Inferior parietal cortex (tissue), 1 donor: ENCODE measurements around the gene CALCOCO1.
"Not testable (repeated sequence)": the region's sequence is repeated elsewhere in the genome, so short reads cannot be mapped to it uniquely, and the experiment has no call there.

ENCODE experiments used
- DNase-seq: peaks from one replicate; pipeline ENCODE4 v3.0.0-alpha.2; 2016; ENCODE audit errors: extremely low spot score

The CALCOCO1 gene

GRCh38 chr12:53733051-53733806 is 6.0 kb upstream of the CALCOCO1 start:
- no peak for DNase-seq

- DNase-seq = no peak
Observed at GRCh38 chr12:53729644-53730043, 2.4 kb upstream of the CALCOCO1 start.

- DNase-seq = no peak
Observed at GRCh38 chr12:53728206-53728605, 954 bp upstream of the CALCOCO1 start.

- DNase-seq = no peak
Observed at GRCh38 chr12:53726946-53727309, 324 bp downstream of the CALCOCO1 start.

GRCh38 chr12:53726341-53726740 is 911 bp downstream of the CALCOCO1 start:
- DNase-seq = no peak

GRCh38 chr12:53725824-53726223 is 1.4 kb downstream of the CALCOCO1 start:
- DNase-seq = no peak

- DNase-seq = no peak
Observed at GRCh38 chr12:53722450-53723041, 4.7 kb downstream of the CALCOCO1 start.

GRCh38 chr12:53720946-53721345 is 6.3 kb downstream of the CALCOCO1 start:
- no peak for DNase-seq

- no peak for DNase-seq
Observed at GRCh38 chr12:53719649-53720048, 7.6 kb downstream of the CALCOCO1 start.

GRCh38 chr12:53718567-53718966 is 8.7 kb downstream of the CALCOCO1 start:
- not testable (repeated sequence) for DNase-seq

GRCh38 chr12:53717319-53717718 is 9.9 kb downstream of the CALCOCO1 start:
- DNase-seq = no peak

GRCh38 chr12:53714004-53714403 is 13.2 kb downstream of the CALCOCO1 start:
- no peak for DNase-seq

- no peak for DNase-seq
Observed at GRCh38 chr12:53713516-53713915, 13.7 kb downstream of the CALCOCO1 start.

GRCh38 chr12:53712059-53712643 is 15.1 kb downstream of the CALCOCO1 start:
- DNase-seq = no peak

- DNase-seq = no peak
Observed at GRCh38 chr12:53710091-53710490, 17.2 kb downstream of the CALCOCO1 start.

- no peak for DNase-seq
Observed at GRCh38 chr12:53709671-53710070, 17.6 kb downstream of the CALCOCO1 start.

GRCh38 chr12:53706080-53706479 is 21.2 kb downstream of the CALCOCO1 start:
- no peak for DNase-seq

GRCh38 chr12:53703756-53704155 is 23.5 kb downstream of the CALCOCO1 start:
- no peak for DNase-seq

GRCh38 chr12:53701518-53702264 is 25.6 kb downstream of the CALCOCO1 start:
- DNase-seq = peak; percentile 76

- DNase-seq = no peak
Observed at GRCh38 chr12:53700567-53700966, 26.7 kb downstream of the CALCOCO1 start.

- DNase-seq = no peak
Observed at GRCh38 chr12:53699678-53700025, 27.6 kb downstream of the CALCOCO1 start.

- no peak for DNase-seq
Observed at GRCh38 chr12:53698948-53699677, 28.1 kb downstream of the CALCOCO1 start.
